ENCODE measurements around the gene TRA2B.

TRA2B gene

DNA sequence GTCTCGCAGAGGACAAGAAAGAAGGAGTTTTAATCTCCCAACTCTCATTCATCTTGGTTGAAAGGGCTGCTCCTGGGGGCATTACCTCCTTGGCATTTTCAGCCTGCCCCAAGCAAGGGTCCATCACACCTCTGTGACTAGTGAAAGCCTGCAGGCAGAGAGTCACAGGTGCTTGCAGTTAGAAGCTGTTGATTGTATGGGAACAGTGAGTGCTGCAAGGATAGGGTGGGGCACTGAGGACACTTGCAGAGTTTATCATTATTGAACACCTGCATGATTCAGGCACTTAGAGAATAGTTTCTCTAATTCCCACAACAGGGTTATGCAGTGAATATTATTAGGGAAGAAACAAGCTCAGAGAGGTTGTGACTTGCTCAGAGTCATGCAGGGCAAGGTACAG, 71.3 kb downstream of the TRA2B start:
- no peak overlapping the region for H4K8ac ChIP-seq (ENCODE audit: low read depth, low read length)
- H2BK5ac ChIP-seq (ENCODE audit: low read length): no peak overlapping the region
- no peaks in the 10 kb centered on the region for H3K79me1 ChIP-seq (ENCODE audit: low read depth, low read length)
- H2BK120ac ChIP-seq (ENCODE audit: low read depth, low read length): no peak overlapping the region
- no peak overlapping the region for H2BK12ac ChIP-seq (ENCODE audit: low read length)
- no peak overlapping the region for H3K23ac ChIP-seq (ENCODE audit: low read depth, low read length, poor library complexity)
- no peak overlapping the region for H2AFZ ChIP-seq (ENCODE audit: low read length)
- H3K27ac ChIP-seq (replicated peaks; ENCODE audit: low read length): no peak overlapping the region
- H2BK15ac ChIP-seq (ENCODE audit: low read length): no peak overlapping the region
- no peak overlapping the region for H2AK5ac ChIP-seq (ENCODE audit: low read depth, low read length)
- no peaks in the 10 kb centered on the region for H3K36me3 ChIP-seq (replicated peaks in 1 of 2; ENCODE audit: control insufficient read depth in 2 of 2, insufficient read depth in 2 of 2, low read length in 2 of 2)
- H3K14ac ChIP-seq (ENCODE audit: low read length): no peak overlapping the region
- no peak overlapping the region for H3K4ac ChIP-seq (ENCODE audit: low read length)
- whole genome bisulfite sequencing, 2 donors (ENCODE audit: extremely low coverage in 2 of 2, insufficient read length in 2 of 2, insufficient replicate concordance in 1 of 2): no CpG with 5 or more reads among the region's 1 CpG
- peaks cover 0 to 3% of the 10 kb centered on the region in 2 donors for H3K4me1 ChIP-seq (ENCODE audit: control insufficient read depth in 2 of 2, insufficient read depth in 1 of 2, low read depth in 1 of 2, low read length in 2 of 2)
- H4K91ac ChIP-seq (ENCODE audit: low read depth, low read length, poor library complexity): no peak overlapping the region
- H3K27me3 ChIP-seq (ENCODE audit: control insufficient read depth in 3 of 3, insufficient read depth in 3 of 3, low read depth in 1 of 3, low read length in 3 of 3): peaks cover 0 to 12% (median 0%) of the 10 kb centered on the region in 3 experiments
- H3K18ac ChIP-seq (ENCODE audit: low read length): no peak overlapping the region
- DNase-seq (ENCODE audit: low spot score): no peak
- H3K4me2 ChIP-seq (ENCODE audit: insufficient read depth, low read length, poor library complexity, severe bottlenecking): no peak overlapping the region
- H3K4me3 ChIP-seq (ENCODE audit: low read length in 2 of 2): no peak overlapping the region
- no peaks in the 10 kb centered on the region for H3K9me3 ChIP-seq (replicated peaks in 1 of 2; ENCODE audit: control insufficient read depth in 2 of 2, insufficient read depth in 1 of 2, low read depth in 1 of 2, low read length in 2 of 2)
- H3K9ac ChIP-seq (ENCODE audit: low read depth, low read length, poor library complexity): no peak overlapping the region

All from neuronal stem cell (in vitro differentiated cells).